ENCODE measurements around the gene BEST1.
"Not testable (repeated sequence)": the region's sequence is repeated elsewhere in the genome, so short reads cannot be mapped to it uniquely, and the experiment has no call there.

Gene BEST1

DNA sequence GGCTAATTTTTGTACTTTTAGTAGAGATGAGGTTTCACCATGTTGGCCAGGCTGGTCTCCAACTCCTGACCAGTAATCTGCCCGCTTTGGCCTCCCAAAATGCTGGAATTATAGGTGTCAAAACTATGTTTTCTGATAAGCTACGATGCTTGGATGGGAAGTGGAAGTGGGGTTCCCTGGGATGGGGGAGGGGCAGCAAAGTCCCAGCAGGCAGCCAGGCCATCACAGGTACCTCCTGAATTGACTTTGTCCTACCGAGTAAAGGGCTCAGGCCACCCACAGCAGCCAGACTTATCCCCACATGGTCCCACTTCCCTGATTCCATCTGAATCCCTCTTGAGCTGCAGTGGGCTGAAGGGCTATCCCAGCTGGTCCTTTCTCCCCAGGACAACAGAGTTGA, 10.4 kb downstream of the BEST1 start:
- DNase-seq (ENCODE audit: low read depth): no peak
- H3K4me3 ChIP-seq (ENCODE audit: low read depth, low read length): no peak overlapping the region

DNA sequence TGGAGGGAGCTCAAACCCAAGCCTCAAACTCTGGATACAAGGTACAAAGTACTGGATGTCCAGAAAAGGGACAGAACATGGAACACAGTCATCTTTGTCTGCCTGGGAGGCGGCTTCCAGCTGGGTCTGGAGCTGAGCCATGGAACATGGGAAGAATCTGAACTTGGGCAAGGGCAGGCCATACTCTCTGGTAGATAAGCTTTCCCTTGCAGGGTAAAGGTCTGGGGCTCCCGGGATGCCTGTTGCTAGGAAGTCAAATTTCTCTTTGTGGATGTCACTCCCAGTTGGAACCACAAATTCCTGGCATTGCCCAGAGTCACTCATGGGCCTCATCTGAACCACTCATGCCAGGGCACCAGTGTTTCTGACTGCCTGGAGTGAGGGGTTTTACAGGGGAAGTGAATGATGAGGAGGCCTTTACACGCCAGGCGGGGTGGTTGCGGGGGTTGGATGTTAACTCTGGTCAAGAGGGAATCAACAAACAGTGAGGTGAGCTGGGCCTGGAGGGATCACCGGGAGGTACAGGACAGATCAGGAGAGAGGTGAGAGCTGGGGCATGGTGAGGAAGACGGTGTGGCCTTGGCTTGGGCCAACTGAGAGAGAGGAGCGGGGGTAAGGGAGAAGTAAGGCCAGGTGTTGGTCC, 11.5 kb downstream of the BEST1 start:
- H3K4me3 ChIP-seq (ENCODE audit: low read depth, low read length): no peak overlapping the region
- no peak for DNase-seq (ENCODE audit: low read depth)

DNA sequence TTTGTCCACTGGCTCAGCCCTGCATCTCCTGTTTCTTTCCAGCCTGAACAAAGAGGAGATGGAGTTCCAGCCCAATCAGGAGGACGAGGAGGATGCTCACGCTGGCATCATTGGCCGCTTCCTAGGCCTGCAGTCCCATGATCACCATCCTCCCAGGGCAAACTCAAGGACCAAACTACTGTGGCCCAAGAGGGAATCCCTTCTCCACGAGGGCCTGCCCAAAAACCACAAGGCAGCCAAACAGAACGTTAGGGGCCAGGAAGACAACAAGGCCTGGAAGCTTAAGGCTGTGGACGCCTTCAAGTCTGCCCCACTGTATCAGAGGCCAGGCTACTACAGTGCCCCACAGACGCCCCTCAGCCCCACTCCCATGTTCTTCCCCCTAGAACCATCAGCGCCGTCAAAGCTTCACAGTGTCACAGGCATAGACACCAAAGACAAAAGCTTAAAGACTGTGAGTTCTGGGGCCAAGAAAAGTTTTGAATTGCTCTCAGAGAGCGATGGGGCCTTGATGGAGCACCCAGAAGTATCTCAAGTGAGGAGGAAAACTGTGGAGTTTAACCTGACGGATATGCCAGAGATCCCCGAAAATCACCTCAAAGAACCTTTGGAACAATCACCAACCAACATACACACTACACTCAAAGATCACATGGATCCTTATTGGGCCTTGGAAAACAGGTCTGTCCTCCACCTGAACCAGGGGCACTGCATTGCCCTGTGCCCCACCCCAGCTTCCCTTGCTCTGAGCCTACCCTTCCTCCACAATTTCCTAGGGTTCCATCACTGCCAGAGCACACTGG, 12.3 kb downstream of the BEST1 start:
- no peak overlapping the region for H3K4me3 ChIP-seq (ENCODE audit: low read depth, low read length)
- DNase-seq (ENCODE audit: low read depth): no peak

DNA sequence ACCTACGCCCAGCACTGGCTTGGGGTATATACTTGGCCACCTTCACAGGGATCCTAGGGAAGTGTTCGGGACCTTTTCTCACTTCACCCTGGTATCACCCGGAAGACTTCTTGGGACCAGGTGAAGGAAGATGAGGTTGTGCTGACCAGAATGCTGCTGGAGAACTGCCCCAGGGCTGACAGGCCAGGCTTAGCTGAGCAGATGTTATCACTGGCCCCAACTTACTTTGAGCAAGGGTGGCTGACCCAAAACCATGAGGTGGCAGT, 12.8 kb downstream of the BEST1 start:
- H3K4me3 ChIP-seq (ENCODE audit: low read depth, low read length): no peak overlapping the region

DNA sequence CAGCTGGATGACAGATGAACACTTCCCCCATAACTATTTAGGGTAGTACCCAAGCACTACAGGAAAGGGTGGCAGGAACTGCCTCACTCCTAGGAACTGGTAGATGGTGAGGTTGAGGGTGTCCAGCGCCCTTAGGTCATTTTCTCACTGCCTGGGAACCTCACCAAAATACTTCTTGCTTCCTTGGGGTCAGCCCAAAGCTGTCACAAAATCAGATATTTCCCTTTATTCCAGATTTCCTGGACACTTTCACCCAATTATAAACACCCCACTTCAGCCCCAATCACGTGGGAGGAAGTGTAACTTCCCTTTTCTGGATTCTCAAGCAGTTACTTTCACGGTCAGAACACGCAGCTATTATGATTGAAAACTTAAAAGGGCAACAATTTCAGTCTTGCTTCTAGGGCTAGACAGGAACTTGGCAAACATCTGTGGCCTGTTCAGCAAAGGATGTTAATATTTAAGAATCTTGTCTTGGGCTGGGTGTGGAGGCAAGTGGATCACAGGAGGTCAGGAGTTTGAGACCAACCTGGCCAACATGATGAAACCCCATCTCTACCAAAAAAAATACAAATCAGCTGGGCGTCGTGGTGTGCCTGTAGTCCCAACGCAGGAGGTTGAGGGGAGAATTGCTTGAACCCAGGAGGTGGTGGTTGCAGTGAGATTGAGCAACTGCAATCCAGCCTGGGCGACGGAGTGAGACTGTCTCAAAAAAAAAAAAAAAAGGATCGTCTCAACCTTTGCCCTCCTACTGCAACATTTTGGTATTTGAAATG, 13.3 kb downstream of the BEST1 start:
- no peak for DNase-seq (ENCODE audit: low read depth)
- no peak overlapping the region for H3K4me3 ChIP-seq (ENCODE audit: low read depth, low read length)

More for the DNA sequence above, 12.8 kb downstream of the BEST1 start:
- no peak for DNase-seq (ENCODE audit: low read depth)

DNA sequence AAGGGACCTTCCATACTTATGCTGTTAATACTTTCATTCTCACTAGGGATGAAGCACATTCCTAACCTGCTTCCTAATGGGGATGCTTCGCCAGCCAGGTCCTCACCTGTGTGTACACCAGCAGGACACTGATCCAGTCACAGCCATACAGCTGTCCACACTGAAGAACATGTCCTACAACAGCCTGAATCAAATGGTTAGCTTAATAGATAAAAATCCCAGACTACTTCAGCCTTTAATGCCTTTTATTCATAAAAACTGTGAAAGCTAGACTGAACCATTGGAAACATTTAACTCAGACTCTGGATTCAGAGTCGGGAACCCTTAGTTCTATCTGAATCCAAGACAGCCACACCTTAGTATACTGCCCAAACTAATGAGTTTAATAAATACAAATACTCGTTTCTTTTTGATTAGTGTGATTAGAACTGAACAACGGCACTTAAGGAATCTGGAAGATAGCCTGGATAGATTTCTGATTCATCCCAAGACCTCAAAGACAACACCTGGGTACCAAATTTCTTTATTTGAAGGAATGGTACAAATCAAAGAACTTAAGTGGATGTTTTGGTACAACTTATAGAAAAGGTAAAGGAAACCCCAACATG, 14.0 kb downstream of the BEST1 start:
- H3K4me3 ChIP-seq (ENCODE audit: low read depth, low read length): peak overlapping the region; percentile 91
- DNase-seq (ENCODE audit: low read depth): no peak

DNA sequence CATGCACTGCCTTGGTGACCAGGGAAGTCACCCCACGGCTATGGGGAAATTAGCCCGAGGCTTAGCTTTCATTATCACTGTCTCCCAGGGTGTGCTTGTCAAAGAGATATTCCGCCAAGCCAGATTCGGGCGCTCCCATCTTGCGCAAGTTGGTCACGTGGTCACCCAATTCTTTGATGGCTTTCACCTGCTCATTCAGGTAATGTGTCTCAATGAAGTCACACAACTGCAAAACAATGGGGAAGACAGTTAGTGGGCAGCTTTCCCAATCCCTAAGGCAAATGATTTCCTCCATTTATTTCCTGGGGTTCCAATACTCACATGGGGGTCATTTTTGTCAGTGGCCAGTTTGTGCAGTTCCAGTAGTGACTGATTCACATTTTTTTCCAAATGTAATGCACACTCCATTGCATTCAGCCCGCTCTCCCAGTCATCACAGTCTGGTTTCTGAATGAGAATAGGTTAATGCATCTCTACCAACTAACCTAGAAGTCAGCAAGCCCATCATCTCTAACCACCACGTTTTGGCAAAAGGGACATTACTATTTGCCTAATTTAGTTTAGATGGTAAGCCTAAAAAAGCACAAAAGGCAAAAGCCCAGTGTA, 14.6 kb downstream of the BEST1 start:
- peak overlapping the region; percentile 91 for H3K4me3 ChIP-seq (ENCODE audit: low read depth, low read length)
- DNase-seq (ENCODE audit: low read depth): not testable (repeated sequence)

DNA sequence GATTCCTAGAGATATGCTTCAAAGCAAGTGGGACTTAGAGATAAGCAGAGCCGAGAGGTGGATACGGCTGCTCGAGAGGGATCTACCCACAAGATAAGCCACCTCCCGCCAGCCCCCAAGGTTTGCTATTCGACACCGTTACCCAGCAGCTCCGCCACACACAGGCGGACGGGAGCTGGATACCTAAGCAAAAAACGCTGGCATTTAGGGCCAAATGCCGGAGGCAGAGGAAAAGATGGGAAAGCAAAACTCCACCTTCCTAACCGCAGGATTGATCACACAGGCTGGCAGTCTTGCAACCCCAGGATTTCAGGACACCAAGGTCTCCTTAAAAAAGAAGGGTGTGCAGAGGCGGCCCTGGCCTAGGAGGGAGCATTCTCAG, 16.6 kb downstream of the BEST1 start:
- H3K4me3 ChIP-seq (ENCODE audit: low read depth, low read length): peak overlapping the region; percentile 91
- DNase-seq (ENCODE audit: low read depth): no peak

DNA sequence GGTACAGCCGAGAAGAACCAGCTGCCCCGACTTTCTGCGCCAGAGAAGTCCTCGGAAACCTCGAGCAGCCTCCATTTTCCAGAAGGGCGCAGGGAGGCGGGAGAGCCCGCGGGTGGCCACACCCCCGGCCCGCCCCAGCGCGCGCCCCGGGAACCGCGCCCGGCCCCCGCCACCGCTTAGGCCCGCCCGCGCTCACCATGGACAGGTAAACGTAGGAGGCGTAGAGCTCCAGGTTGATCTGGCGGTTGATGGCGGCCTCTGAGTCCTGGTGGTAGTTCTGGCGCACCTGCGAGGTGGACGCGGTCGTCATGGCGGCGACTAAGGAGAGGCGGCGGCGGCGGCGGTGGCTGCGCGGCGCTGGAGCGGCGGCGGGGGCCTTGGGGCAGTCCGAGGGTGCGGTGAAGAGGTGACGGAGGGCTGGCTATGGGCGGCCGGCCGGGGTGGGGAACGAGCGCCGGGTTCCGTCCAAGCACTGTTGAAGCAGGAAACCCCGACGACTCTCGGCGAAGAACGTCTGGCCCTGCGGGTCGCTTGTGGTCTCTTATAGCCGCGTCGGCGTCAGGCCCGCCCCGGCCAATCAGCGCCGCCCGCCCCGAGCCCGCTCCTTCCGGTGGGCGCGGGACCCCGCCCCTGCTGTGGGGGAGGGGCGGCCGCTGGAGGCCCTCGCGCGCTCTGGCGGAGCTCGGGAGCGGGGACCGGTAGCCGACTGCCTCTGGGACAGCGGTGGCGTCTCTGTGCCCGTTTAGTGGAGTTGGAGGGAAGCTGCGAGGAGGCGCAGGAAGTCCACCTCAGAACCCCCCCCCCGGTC, 17.2 kb downstream of the BEST1 start, which contains the start of gene FTH1:
FTH1 (minus strand) TSS at position 519 of the 808 bp plus-strand sequence; CDS start at position 310, 209 bp downstream.
- H3K4me3 ChIP-seq (ENCODE audit: low read depth, low read length): peak within 1 kb of the TSS; percentile 91
- DNase-seq (ENCODE audit: low read depth): peak; percentile 67

DNA sequence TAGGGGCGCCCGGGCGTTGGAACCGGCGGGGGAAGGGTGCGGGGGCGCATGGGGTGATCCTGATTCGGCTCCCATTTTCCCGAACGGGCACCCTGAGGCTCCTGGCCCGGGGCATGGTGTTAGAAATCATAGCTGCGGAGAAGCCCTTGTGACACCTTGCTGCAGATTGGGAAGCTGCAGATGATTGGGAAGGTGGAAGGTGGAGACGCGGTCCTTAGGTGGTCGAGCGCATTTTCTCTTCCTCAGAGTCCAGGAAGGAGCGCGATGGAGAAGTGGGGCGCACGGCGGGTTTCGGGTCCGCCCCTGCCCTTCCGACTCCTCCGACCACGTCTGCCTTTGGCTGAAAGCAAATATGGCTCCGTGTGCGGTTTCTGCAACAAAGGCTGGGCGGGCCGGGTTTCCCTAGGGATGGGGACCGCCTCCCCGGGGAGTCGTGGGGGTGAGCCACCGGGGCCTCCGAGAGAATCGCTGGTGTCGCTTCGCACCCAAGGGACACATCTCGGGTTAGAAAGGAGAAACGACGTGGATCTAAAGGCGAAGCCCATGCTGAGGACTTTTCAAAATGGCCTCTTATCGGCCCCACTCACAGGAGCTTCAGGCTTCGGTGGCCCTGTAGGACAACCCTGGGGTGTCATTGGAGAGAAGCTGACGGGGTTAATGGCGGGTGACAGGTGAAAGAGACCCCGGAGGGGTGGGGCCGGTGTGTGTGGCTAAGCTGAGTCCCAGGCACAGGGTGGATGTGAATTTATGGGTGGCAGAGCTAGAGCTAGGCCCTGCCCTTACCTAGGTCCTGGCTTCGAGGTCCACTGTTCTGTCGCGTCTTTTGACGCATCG, 18.0 kb downstream of the BEST1 start:
- DNase-seq (ENCODE audit: low read depth): no peak
- peak overlapping the region; percentile 91 for H3K4me3 ChIP-seq (ENCODE audit: low read depth, low read length)

DNA sequence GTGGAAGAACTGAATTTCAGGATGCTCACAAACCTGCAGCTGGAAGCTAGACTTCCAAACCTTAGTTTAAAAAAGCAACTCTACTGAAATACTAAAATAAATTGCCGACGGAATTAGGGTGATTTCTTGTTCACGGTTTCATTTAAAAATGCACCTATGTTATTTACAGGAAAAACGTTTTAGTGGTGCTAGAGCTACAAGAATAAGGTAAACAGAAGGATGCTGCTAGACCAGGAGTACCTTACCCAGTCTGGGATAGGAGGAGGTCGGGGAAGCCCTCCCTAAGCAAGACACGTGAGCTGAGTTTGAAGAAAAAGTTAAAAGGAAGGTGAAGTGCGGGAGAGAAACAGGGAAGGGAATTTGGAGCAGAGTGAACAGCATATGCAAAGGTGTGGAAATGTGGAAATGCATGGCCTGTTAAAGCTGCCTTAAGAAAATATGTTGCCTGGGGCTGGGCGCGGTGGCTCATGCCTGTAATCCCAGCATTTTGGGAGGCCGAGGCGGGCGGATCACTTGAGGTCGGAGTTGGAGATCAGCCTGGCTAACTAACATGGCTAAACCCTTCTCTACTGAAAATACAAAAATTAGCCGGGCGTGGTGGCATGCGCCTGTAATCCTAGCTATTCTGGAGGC, 18.7 kb downstream of the BEST1 start:
- DNase-seq (ENCODE audit: low read depth): no peak

DNA sequence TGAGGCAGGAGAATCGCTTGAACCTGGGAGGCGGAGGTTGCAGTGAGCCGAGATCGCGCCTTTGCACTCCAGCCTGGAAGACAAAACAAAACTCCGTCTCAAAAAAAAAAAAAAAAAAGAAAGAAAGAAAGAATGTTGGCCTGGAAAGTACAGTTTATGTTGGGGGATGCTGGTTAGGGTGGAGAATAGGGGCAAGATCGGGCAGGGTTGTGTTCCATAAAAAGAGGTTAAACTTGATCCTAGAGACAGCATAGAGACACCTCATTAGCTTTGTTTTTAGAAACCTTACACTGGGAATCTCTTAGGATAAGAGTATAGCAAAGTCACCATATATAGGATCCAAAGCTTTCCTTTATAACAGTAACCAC, 19.2 kb downstream of the BEST1 start:
- no peak overlapping the region for H3K4me3 ChIP-seq (ENCODE audit: low read depth, low read length)
- no peak for DNase-seq (ENCODE audit: low read depth)

More for the DNA sequence above, 18.7 kb downstream of the BEST1 start:
- peak overlapping the region; percentile 91 for H3K4me3 ChIP-seq (ENCODE audit: low read depth, low read length)

DNA sequence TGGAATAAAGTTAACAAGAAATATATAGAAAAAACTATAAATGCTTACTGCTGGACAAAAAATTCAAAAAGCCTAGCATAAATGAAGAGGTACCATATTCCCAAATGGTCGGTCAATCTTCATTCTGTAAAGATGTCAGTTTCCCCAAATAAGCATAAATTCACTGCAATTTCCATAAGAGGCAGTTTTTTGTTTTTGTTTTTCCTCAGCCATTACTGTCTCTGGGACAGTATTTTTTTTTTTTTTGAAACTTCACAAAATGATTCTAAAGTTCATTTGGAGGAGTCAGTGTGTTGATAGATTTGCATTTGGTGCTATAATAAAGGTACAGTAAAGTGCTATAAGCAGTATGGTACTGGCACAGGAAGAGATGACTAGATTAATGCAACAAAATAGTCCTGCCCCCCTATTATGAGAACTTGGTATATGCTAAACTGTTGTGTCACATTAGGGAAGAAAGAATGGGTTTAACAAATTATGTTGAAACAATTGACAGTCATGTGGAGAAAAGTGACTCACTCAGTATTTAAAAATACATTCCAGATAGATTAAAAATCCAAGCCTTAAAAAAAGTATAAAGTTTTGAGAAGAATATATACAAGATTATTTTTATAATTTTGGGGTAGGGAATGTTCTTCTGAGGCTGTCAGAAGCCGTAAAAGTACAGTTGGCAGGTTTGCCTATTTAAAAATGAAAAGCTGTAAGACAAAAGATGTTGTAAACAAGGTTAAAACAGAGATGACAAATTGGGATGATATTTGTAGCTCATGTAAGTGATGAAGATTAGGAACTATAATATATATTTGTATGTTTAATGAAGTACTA, 19.9 kb downstream of the BEST1 start:
- peak; percentile 72 for DNase-seq (ENCODE audit: low read depth)
- H3K4me3 ChIP-seq (ENCODE audit: low read depth, low read length): no peak overlapping the region

DNA sequence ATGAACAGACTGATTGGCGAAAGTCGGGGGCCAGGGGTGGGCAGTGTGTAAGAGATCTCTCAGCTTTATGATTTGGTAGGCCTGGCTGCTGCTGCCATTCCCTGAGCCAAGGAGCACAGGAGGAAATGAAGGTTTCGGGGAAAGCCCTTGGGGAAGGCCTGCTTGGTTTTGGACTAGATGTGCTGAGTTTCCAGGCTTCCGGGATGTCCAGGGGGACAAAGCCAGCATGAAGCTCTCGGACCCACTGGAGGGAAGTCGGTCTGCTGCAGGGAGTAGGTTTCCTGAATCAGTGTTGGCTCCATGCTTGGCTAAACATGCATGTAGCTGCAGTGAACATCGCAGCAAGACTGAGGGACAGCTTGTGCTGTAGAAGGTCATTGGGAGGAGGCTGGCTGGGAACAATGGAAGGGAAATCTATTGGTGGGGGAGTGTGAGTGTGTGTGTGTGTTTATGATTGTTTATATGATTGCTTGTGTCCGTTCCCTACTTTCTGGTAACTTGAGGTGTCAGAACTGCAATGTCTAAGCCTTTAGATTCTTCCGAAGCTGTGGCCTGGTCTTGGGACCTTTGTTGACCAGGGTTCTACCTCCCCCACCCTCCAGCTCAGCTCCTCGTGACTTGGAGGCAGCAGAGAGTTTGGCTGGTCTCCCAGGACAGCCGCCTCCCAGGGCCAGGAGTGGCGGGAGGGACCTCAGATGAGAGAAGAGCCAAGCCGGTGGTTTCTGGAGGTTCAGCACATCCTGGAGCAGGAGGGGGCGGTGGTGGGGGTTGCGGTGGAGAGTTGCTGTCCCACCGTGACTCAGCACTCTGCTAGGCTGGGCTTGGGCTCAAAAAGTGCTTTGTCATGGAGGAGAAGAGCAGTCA, 21.3 kb downstream of the BEST1 start:
- peak; percentile 98 for DNase-seq (ENCODE audit: low read depth)
- no peak overlapping the region for H3K4me3 ChIP-seq (ENCODE audit: low read depth, low read length)

DNA sequence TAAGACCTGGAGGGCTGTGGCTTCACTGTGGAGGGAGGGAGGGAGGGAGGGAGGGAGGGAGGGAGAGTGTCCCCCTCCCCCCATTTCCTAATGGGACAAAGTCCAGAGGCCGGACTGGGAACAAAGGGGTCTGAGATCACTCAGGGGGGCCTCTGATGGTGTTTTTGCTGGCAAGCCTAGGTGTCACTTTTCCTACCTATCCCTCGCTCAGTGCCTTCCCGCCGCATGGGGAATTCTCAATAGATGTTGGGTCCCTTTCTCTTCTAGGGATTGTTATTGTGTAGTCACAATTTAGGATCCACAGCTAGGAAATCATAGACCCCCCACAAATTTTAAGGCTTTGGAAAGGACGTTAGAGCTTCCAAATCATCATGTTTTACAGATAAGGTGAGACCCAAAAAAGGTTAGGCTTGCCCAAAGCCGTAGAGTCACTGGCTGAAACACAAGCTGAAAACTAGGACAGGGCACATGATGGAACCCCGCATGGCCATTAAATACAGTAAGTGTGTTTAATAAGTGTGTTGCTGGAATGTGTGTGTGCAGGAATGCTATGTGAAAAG, 22.0 kb downstream of the BEST1 start:
- H3K4me3 ChIP-seq (ENCODE audit: low read depth, low read length): peak overlapping the region; percentile 4
- no peak for DNase-seq (ENCODE audit: low read depth)
